ENCODE measurements around the gene NOTO. TPM values are rescaled to one million over a fixed set of nuclear protein-coding genes. Genes with fewer than 3 reads are reported as not detected.

The NOTO gene
- total RNA-seq, 1 experiment from 2014 or later = 0.41 TPM

DNA sequence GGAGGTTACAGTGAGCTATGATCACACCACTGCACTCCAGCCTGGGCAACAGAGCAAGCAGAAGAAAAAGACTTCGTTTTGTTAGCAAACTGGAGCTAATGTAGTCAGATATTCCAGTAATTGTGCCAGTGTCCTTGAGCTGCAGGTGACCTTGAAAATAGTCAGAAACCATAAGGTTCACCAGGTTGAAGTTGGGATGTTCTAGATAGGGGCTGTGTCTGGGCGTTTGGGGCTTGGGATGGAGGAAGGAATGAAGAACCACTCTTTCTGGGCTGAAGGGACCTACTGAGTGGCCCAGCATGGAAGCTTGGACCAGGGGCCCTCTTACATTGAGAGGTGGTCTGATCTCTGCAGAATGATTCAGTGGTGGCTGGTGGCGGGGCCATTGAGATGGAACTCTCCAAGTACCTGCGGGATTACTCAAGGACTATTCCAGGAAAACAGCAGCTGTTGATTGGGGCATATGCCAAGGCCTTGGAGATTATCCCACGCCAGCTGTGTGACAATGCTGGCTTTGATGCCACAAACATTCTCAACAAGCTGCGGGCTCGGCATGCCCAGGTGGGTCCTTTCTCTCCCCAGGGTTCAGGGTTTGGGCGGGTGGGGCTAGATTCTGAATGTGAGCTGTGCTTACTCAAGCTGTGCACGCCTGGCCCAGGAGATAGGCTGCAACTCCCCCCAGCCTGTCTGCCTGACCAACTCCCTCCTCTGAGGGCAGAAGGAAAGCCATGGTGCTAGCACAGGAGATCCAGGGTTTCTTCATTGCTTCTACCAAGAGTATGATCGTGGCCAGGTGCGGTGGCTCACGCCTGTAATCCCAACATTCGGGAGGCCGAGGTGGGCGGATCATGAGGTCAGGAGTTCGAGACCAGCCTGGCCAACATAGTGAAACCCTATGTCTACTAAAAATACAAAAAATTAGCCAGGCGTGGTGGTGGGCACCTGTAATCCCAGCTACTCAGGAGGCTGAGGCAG is 48.8 kb downstream of the NOTO start:
- intact Hi-C loops (cut with micrococcal nuclease; ENCODE audit: unreplicated experiment) = no loop called here
- H3K4me1 ChIP-seq (ENCODE audit: insufficient read depth, low read length, poor library complexity, severe bottlenecking) = no peaks in the 10 kb centered on the region
- no peak for TF ChIP-seq EZH2 (IDR thresholded peaks at IDR 0.05; ENCODE audit: borderline replicate concordance, low read depth, low read length, poor library complexity, severe bottlenecking)
- TF ChIP-seq, protein P1, sequence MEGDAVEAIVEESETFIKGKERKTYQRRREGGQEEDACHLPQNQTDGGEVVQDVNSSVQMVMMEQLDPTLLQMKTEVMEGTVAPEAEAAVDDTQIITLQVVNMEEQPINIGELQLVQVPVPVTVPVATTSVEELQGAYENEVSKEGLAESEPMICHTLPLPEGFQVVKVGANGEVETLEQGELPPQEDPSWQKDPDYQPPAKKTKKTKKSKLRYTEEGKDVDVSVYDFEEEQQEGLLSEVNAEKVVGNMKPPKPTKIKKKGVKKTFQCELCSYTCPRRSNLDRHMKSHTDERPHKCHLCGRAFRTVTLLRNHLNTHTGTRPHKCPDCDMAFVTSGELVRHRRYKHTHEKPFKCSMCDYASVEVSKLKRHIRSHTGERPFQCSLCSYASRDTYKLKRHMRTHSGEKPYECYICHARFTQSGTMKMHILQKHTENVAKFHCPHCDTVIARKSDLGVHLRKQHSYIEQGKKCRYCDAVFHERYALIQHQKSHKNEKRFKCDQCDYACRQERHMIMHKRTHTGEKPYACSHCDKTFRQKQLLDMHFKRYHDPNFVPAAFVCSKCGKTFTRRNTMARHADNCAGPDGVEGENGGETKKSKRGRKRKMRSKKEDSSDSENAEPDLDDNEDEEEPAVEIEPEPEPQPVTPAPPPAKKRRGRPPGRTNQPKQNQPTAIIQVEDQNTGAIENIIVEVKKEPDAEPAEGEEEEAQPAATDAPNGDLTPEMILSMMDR (conservative IDR thresholded peaks at IDR 0.05; ENCODE audit: low read depth, low read length) = no peak
- H3K27ac ChIP-seq (ENCODE audit: low read depth, low read length, poor library complexity, severe bottlenecking) = no peak overlapping the region
- no peak for DNase-seq (ENCODE audit: low spot score)
- H3K36me3 ChIP-seq (ENCODE audit: insufficient read depth, low read length, poor library complexity, severe bottlenecking) = peaks cover 80% of the 10 kb centered on the region
- H3K9me3 ChIP-seq (ENCODE audit: low read depth, low read length, poor library complexity, severe bottlenecking) = no peaks in the 10 kb centered on the region
- no TSS peak for BruUV-seq (replicated peaks)
- H3K4me3 ChIP-seq (ENCODE audit: low read depth, low read length, poor library complexity, severe bottlenecking) = no peak overlapping the region
- H3K27me3 ChIP-seq (replicated peaks; ENCODE audit: insufficient read depth, low read depth, low read length, poor library complexity) = no peaks in the 10 kb centered on the region
- CTCF ChIA-PET = interaction anchor here (0.6 kb wide), 1 partner anchor 13 kb away, joined by 3 read pairs; no protein-coding TSS in a partner anchor
- POLR2A ChIA-PET (ENCODE audit: low non-redundant PET) = no interaction called here

DNA sequence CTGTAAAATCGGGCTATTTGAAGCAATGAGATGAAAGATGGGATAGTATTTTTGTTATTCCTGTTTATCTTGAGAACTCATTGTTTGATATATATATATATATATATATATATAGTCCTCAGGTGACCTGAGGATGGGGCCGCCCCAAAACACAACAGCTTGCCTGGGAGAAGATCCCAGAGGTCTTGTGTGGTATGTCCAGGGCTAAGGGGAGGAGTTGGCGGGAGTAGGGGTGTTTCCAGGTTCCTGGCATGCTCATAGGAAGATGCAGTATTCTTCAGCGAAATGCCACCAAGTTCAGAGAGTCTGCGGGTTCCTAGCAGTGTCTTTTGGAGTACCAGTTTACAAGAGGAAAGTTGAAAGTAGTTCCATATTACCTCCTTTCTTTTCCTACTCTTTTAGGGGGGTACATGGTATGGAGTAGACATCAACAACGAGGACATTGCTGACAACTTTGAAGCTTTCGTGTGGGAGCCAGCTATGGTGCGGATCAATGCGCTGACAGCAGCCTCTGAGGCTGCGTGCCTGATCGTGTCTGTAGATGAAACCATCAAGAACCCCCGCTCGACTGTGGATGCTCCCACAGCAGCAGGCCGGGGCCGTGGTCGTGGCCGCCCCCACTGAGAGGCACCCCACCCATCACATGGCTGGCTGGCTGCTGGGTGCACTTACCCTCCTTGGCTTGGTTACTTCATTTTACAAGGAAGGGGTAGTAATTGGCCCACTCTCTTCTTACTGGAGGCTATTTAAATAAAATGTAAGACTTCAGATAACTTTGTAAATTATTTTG is 50.1 kb downstream of the NOTO start:
- CTCF ChIA-PET = no interaction called here
- intact Hi-C loops (cut with micrococcal nuclease; ENCODE audit: unreplicated experiment) = no loop called here

DNA sequence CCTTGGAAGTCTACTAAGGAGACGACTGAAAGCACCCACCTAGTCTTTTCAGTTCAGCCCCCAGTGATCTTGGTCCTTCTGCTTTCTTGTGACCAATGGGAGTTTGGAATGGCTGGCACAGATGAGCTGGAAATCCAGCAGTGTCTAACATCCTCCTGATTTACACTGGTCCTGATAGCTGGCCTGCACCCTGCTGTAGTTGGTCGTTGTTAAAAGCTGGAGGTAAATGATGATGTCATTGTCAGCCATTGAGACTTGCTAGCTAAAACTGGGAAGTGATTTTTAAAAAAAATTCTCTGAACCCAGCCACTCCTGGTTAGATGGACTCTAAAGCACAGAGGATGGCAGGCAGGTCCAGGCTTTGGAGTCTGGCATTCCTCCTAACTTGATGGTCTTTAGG is 51.0 kb downstream of the NOTO start:
- BruUV-seq (replicated peaks) = no TSS peak
- TF ChIP-seq, protein P1 (conservative IDR thresholded peaks at IDR 0.05; ENCODE audit: low read depth, low read length) = no peak
- TF ChIP-seq EZH2 (IDR thresholded peaks at IDR 0.05; ENCODE audit: borderline replicate concordance, low read depth, low read length, poor library complexity, severe bottlenecking) = no peak
- peaks cover 61% of the 10 kb centered on the region for H3K36me3 ChIP-seq (ENCODE audit: insufficient read depth, low read length, poor library complexity, severe bottlenecking)
- no peak for DNase-seq (ENCODE audit: low spot score)
- no peaks in the 10 kb centered on the region for H3K27me3 ChIP-seq (replicated peaks; ENCODE audit: insufficient read depth, low read depth, low read length, poor library complexity)
- intact Hi-C loops (cut with micrococcal nuclease; ENCODE audit: unreplicated experiment) = no loop called here
- H3K4me1 ChIP-seq (ENCODE audit: insufficient read depth, low read length, poor library complexity, severe bottlenecking) = no peaks in the 10 kb centered on the region
- H3K4me3 ChIP-seq (ENCODE audit: low read depth, low read length, poor library complexity, severe bottlenecking) = no peak overlapping the region
- H3K27ac ChIP-seq (ENCODE audit: low read depth, low read length, poor library complexity, severe bottlenecking) = no peak overlapping the region
- ChIA-PET POLR2A (ENCODE audit: low non-redundant PET) (no interaction called here), CTCF (no interaction called here)
- H3K9me3 ChIP-seq (ENCODE audit: low read depth, low read length, poor library complexity, severe bottlenecking) = no peaks in the 10 kb centered on the region

More for the DNA sequence above, 50.1 kb downstream of the NOTO start:
- POLR2A ChIA-PET (ENCODE audit: low non-redundant PET) = no interaction called here
- Histone ChIP-seq H3K27me3 (replicated peaks; ENCODE audit: insufficient read depth, low read depth, low read length, poor library complexity) (no peaks in the 10 kb centered on the region), H3K4me1 (ENCODE audit: insufficient read depth, low read length, poor library complexity, severe bottlenecking) (no peaks in the 10 kb centered on the region), H3K9me3 (ENCODE audit: low read depth, low read length, poor library complexity, severe bottlenecking) (no peaks in the 10 kb centered on the region), H3K4me3 (ENCODE audit: low read depth, low read length, poor library complexity, severe bottlenecking) (no peak overlapping the region), H3K36me3 (ENCODE audit: insufficient read depth, low read length, poor library complexity, severe bottlenecking) (peaks cover 67% of the 10 kb centered on the region), H3K27ac (ENCODE audit: low read depth, low read length, poor library complexity, severe bottlenecking) (no peak overlapping the region)
- no TSS peak for BruUV-seq (replicated peaks)
- no peak for DNase-seq (ENCODE audit: low spot score)
- TF ChIP-seq EZH2 (IDR thresholded peaks at IDR 0.05; ENCODE audit: borderline replicate concordance, low read depth, low read length, poor library complexity, severe bottlenecking) = no peak
- TF ChIP-seq, protein P1 (conservative IDR thresholded peaks at IDR 0.05; ENCODE audit: low read depth, low read length) = no peak
